Aorta (tissue), 5 donors: Measurements from ENCODE around the gene CLCN5. TPM values are rescaled to one million over a fixed set of nuclear protein-coding genes. Genes with fewer than 3 reads are reported as not detected.

Experiments
- ATAC-seq: fragments of 200-7000 bp; cut with Tn5 transposase; one replicate; pipeline ENCODE4 v1.9.1; 2022; ENCODE audit warnings: moderate library complexity; ENCODE audit not compliant: low FRiP score
- DNase-seq, 2 donors: peaks; one replicate each; pipeline ENCODE4 v3.0.0-alpha.2; 2020
- H3K27ac ChIP-seq, 2 donors: one replicate each; pipeline ENCODE4 v1.5.1; 2013; ENCODE audit warnings: low read length in 2 of 2, mild to moderate bottlenecking in 2 of 2, moderate library complexity in 2 of 2, control low read depth in 1 of 2, inconsistent platforms in 1 of 2, low read depth in 1 of 2
- H3K27me3 ChIP-seq, 2 donors: one replicate each; pipeline ENCODE4 v1.6.1; 2013; ENCODE audit warnings: control low read depth in 1 of 2, low read length in 1 of 2, mild to moderate bottlenecking in 1 of 2, moderate library complexity in 1 of 2; ENCODE audit not compliant: insufficient read depth in 2 of 2, control insufficient read depth in 1 of 2
- H3K36me3 ChIP-seq, 2 donors: one replicate each; pipeline ENCODE4 v1.6.1; 2013; ENCODE audit warnings: control low read depth in 1 of 2, low read length in 1 of 2, mild to moderate bottlenecking in 1 of 2; ENCODE audit not compliant: insufficient read depth in 2 of 2, control insufficient read depth in 1 of 2
- H3K4me1 ChIP-seq, 2 donors: one replicate each; pipeline ENCODE4 v1.6.1; 2013; ENCODE audit warnings: low read length in 2 of 2, control low read depth in 1 of 2, mild to moderate bottlenecking in 1 of 2, moderate library complexity in 1 of 2; ENCODE audit not compliant: insufficient read depth in 2 of 2, control insufficient read depth in 1 of 2
- H3K4me3 ChIP-seq, 2 donors: one replicate each; pipeline ENCODE4 v1.5.1; 2013; ENCODE audit warnings: low read length in 2 of 2, control low read depth in 1 of 2, mild to moderate bottlenecking in 1 of 2
- H3K9me3 ChIP-seq: one replicate; pipeline ENCODE4 v1.6.1; 2013; ENCODE audit warnings: mild to moderate bottlenecking, low read length; ENCODE audit not compliant: control insufficient read depth
- WGBS, 2 donors: extraction: QIAGEN DNeasy Blood & Tissue Kit; methylation state at CpG; one replicate each; pipeline ENCODE4 v1.1.7; 2013; 5-methylcytosine and 5-hydroxymethylcytosine counted together
- intact Hi-C, 2 donors: fragments of 100-400 bp; cut with DNase I; formaldehyde crosslinking; loops; one replicate each; pipeline versions ENCODE4 v1.14.2 to v1.15.0; 2022
- polyA plus RNA-seq, 2 donors: library from polyadenylated mRNA; stranded (reverse); fragments of 200-250 nt; gene quantifications; one replicate each; pipeline ENCODE4 v1.2.3, GENCODE V29; 2013
- total RNA-seq, 2 donors: library from RNA; stranded (reverse); fragmentation: NEBNext Ultra II Directional; extraction: Animal tissue kit (Norgen Biotek cat#: 25700); gene quantifications; one replicate each; pipeline ENCODE4 v1.2.1, GENCODE V29; 2021
- donor health status: healthy with polysubstance abuse.
- donor health status: Bipolar disorder and iron deficiency.
- donor health status: DM: no; HTN: no; CAD: no.
- donor health status: DM: no; HTN: no; CAD: no.
- donor health status: DM: yes; HTN: yes; CAD: no.

CLCN5 gene
- total and polyA plus RNA-seq, 4 donors = 0.88 to 9.4 (median 2.9) TPM

DNA sequence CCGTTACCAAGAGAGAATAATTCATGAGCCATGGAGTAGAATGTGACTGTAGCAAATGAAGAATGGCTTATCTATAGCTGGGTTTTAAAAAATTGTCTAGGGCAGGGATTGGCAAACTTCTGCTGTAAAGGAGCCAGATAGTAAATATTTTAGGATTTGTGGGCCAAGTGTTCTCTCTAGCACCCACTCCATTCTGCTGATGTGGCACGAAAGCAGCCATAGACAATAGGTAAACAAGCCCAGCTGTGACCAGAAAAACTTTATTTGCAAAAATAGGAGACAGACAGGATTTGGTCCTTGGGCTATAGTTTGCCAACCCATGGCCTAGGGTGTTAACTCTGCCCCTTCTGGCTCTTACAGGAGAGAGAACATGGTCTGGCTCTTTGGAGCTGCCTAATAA, 151.2 kb downstream of the CLCN5 start:
- Histone ChIP-seq H3K4me3 (no peak overlapping the region), H3K27me3 (no peaks in the 10 kb centered on the region), H3K9me3 (no peaks in the 10 kb centered on the region), H3K36me3 (no peaks in the 10 kb centered on the region), H3K27ac (no peak overlapping the region), H3K4me1 (no peaks in the 10 kb centered on the region)
- 35 to 47% methylated on average over 2 of the region's 2 CpGs for WGBS, 2 donors
- intact Hi-C loops = no loop called here
- ATAC-seq (no peak), DNase-seq (no peak)

DNA sequence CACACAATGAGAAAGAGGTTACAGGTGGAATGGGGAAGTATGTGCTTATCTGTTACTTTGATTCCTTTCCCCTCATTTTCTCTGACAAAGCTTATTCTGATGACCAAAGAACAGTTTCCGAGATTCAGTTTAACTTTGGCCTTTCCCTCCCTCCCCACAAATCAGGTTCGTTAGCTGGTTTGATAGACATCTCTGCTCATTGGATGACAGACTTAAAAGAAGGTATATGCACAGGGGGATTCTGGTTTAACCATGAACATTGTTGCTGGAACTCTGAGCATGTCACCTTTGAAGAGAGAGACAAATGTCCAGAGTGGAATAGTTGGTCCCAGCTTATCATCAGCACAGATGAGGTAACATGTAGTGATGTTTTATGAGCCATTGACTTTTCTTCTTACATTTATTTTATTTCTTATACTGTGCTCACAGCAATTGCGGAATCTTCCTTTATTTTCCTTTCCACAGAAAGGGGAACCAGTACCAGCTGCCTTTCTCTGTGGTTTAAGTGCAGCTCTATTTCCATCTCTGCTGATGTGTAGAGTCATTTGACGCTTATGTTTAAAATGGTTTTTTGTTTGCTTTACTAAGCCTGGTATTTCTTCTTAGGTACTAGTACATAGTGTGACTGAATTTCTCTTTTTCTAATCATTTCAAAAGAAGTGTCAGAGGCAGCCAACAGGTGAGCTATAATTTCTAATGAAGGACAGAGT, 153.4 kb downstream of the CLCN5 start:
- H3K27me3 ChIP-seq = no peaks in the 10 kb centered on the region
- no peak overlapping the region for H3K27ac ChIP-seq
- DNase-seq (no peak), ATAC-seq (no peak)
- H3K4me1 ChIP-seq = no peaks in the 10 kb centered on the region
- H3K9me3 ChIP-seq = no peaks in the 10 kb centered on the region
- H3K4me3 ChIP-seq = no peak overlapping the region
- intact Hi-C loops = no loop called here
- H3K36me3 ChIP-seq = no peaks in the 10 kb centered on the region
- WGBS, 2 donors = 72 to 93% methylated on average over 4 of the region's 4 CpGs

DNA sequence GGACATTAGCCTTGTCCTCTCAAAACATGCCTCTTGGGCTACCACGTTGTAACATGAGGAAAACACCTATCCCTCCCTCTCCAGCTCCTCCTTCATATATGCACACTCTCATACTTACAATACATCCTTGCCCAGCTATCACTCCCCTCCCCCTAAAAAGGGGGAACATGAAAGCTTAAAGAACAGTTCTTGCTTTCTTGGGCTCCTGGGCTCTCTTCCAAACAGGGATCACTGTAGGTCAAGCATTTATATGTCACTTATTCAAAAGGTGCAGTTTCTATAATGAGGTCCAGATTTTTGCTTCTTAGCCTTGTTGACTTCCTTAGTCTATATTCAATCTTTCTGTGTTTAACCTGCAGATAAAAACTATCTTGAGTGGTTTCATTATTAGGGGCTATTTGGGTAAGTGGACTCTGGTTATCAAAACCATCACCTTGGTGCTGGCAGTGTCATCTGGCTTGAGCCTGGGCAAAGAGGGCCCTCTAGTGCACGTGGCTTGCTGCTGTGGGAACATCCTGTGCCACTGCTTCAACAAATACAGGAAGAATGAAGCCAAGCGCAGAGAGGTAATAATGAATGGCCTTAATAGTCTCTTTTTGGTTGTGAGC, 159.0 kb downstream of the CLCN5 start:
- Histone ChIP-seq H3K36me3 (no peaks in the 10 kb centered on the region), H3K27me3 (no peaks in the 10 kb centered on the region), H3K9me3 (no peaks in the 10 kb centered on the region), H3K4me1 (no peaks in the 10 kb centered on the region), H3K27ac (no peak overlapping the region), H3K4me3 (no peak overlapping the region)
- WGBS, 2 donors = 37 to 45% methylated on average over 3 of the region's 3 CpGs
- intact Hi-C loops = loop anchor here in 1 of 2 donors (5.0 kb wide), 1 partner anchor 164 kb away; no protein-coding TSS in a partner anchor
- DNase-seq (no peak), ATAC-seq (no peak)

DNA sequence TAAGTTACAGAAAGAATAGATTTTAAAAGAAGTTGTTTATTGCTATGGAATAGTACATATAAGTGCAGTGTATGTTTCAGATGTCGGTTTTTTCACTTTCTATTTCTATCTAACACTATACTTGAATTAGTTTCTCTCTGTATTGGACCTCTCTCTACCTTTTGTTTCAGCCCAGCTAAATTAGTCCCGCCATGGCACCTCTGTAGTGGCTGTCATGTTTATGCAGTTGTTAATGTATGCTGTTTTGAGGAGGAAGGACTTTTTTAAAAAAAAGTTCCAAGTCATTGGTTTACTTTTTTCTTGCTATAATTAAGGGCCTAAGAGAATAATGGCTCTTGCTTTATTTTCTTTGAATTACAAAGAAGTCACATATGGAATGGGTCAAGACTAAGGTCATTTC, 160.3 kb downstream of the CLCN5 start:
- Histone ChIP-seq H3K27me3 (no peaks in the 10 kb centered on the region), H3K9me3 (no peaks in the 10 kb centered on the region), H3K4me1 (no peaks in the 10 kb centered on the region), H3K36me3 (no peaks in the 10 kb centered on the region), H3K27ac (no peak overlapping the region), H3K4me3 (no peak overlapping the region)
- DNase-seq (no peak), ATAC-seq (no peak)
- intact Hi-C loops = loop anchor here in 1 of 2 donors (5.0 kb wide), 1 partner anchor 165 kb away; no protein-coding TSS in a partner anchor
- WGBS, 2 donors = 68 to 95% methylated on average over 2 of the region's 2 CpGs

DNA sequence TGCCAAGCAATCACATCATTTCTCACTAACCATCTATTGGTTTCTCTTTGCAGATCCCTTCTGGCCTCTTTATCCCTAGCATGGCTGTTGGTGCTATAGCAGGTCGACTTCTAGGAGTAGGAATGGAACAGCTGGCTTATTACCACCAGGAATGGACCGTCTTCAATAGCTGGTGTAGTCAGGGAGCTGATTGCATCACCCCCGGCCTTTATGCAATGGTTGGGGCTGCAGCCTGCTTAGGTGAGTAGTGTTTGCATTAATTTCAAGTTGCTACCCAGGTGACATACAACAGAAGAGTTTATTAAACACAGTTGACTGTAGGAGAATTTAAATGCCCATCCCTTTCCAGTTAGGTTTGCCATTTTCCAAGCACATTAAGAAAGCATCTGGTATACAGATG, 166.2 kb downstream of the CLCN5 start:
- H3K4me1 ChIP-seq = no peaks in the 10 kb centered on the region
- no peak overlapping the region for H3K4me3 ChIP-seq
- no peak for ATAC-seq
- H3K27ac ChIP-seq = no peak overlapping the region
- H3K27me3 ChIP-seq = no peaks in the 10 kb centered on the region
- WGBS, 2 donors = 70 to 90% methylated on average over 3 of the region's 3 CpGs
- DNase-seq = no peak
- intact Hi-C loops = no loop called here
- H3K36me3 ChIP-seq = no peaks in the 10 kb centered on the region
- H3K9me3 ChIP-seq = no peaks in the 10 kb centered on the region

DNA sequence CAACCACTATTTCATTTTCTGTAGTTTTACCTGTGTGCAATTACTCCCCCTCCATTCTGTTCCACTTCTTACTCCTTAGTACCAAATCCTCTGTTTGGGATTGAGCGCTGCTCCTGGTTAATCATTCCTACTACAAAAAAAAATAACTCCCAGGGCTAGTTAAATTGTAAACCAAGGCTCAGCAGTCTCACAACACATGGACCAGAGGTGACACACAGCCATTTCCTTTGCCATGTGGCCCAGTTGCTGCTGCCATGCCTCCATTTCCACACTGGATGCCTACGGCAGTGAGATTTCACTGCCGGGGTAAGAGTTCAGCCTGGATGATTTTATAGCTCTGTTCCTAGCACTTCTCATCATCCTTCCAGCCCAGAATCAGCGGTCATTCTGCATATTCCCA, 171.2 kb downstream of the CLCN5 start:
- no peaks in the 10 kb centered on the region for H3K36me3 ChIP-seq
- H3K4me1 ChIP-seq = no peaks in the 10 kb centered on the region
- H3K27ac ChIP-seq = no peak overlapping the region
- WGBS, 2 donors = 85 to 93% methylated on average over 4 of the region's 4 CpGs
- ATAC-seq (no peak), DNase-seq (no peak)
- intact Hi-C loops = no loop called here
- H3K4me3 ChIP-seq = no peak overlapping the region
- H3K27me3 ChIP-seq = no peaks in the 10 kb centered on the region
- no peaks in the 10 kb centered on the region for H3K9me3 ChIP-seq

DNA sequence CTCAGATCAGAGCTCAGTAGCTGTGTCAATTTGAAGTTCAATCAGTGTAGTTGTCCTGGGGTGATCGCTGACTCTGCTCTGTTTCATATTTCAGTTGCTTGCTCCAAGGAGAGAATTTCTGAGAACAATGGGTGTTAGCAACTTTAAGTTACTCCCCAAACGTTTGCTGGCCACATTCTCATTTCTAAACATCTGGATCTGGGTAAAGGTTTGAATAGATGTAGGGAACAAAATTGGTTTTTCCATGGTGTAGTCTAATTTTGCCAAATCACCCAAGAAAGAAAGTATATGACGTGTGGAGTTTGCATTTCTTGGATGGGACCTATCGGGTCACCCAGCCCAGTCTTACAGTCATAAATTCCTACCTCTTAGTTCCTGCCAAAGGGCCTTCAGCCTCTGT, 174.7 kb downstream of the CLCN5 start:
- Histone ChIP-seq H3K4me3 (no peak overlapping the region), H3K27me3 (no peaks in the 10 kb centered on the region), H3K36me3 (no peaks in the 10 kb centered on the region), H3K9me3 (no peaks in the 10 kb centered on the region), H3K4me1 (no peaks in the 10 kb centered on the region), H3K27ac (no peak overlapping the region)
- no peak for DNase-seq
- WGBS, 2 donors = 31 to 33% methylated on average over 4 of the region's 4 CpGs
- no peak for ATAC-seq
- intact Hi-C loops = no loop called here

DNA sequence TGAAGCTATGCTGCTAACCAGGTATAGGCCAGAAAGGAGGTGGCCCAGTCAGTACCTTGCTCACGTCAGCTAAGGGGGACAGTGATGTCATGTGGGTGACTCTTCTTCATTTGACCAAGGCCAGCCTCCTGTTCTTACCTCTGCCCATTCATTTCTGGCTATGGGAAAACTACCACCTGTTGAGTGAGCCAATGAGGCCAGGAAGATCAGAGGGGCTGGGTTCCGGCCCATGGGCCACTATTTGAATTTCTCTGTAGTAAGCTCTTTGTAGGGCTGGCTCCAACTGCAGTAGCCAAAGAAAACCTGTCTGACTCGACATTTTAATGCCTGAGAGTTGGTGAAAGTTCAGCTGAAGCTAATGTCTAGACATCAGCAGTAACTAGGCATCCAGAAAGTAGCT, 175.8 kb downstream of the CLCN5 start:
- ATAC-seq = no peak
- H3K36me3 ChIP-seq = no peaks in the 10 kb centered on the region
- intact Hi-C loops = no loop called here
- no peak overlapping the region for H3K4me3 ChIP-seq
- WGBS, 2 donors = 43 to 55% methylated on average over 3 of the region's 3 CpGs
- H3K27ac ChIP-seq = no peak overlapping the region
- no peak for DNase-seq
- H3K4me1 ChIP-seq = no peaks in the 10 kb centered on the region
- no peaks in the 10 kb centered on the region for H3K27me3 ChIP-seq
- H3K9me3 ChIP-seq = no peaks in the 10 kb centered on the region

DNA sequence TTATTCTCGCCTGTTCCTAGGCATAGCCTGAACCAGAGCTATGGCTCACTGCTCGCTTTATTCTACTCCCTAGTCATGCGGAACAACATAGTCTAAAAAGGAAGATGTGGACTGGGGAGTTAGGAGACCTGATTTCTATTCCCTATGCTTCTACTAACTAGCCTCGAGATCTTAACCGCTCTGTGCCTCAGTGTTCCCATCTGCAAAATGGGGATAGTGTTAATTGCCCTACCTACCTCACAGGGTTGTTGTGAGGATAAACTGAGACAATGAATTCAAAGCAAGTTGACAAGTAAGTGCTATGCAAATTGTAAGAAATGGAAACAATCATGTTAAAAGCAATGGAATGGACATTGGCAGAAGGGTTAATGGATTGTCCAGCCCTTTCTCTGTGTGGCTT, 176.4 kb downstream of the CLCN5 start:
- no peak overlapping the region for H3K4me3 ChIP-seq
- ATAC-seq = no peak
- no peaks in the 10 kb centered on the region for H3K9me3 ChIP-seq
- no peaks in the 10 kb centered on the region for H3K36me3 ChIP-seq
- H3K27ac ChIP-seq = no peak overlapping the region
- no peaks in the 10 kb centered on the region for H3K4me1 ChIP-seq
- no peak for DNase-seq
- no peaks in the 10 kb centered on the region for H3K27me3 ChIP-seq
- 73 to 78% methylated on average over 5 of the region's 5 CpGs for WGBS, 2 donors
- intact Hi-C loops = no loop called here
